ENCODE data around the gene MROH9. TPM values are rescaled to one million over a fixed set of nuclear protein-coding genes. Genes with fewer than 3 reads are reported as not detected.

Gene MROH9
- total RNA-seq, 1 donor from 2014 or later, result not detected

DNA sequence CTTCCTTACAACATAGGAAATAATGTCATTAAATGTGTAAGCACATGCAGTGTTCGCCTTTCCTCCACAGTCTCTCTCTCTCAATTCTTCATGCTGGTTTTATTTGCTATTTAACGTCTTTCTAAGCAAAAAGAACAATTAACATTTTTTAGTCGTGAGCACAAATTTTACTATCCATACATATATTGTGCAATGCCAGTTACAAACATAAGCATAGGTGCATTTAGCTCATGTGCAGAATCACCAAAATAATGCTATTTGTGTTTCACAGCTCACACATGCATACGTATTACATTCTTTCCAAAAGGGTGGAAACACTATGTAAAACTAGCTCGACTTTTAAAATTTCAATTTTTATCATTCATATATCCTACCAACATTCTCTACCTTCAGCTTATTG lies 52.1 kb downstream of the MROH9 start:
- no peaks in the 10 kb centered on the region for H3K9me3 Mint-ChIP-seq
- no peak overlapping the region for H3K27ac Mint-ChIP-seq
- ChIA-PET POLR2A (no interaction called here), CTCF (no interaction called here)
- ATAC-seq (ENCODE audit: low read depth) (no peak), DNase-seq (no peak)
- H3K4me3 Mint-ChIP-seq, result no peak overlapping the region
- intact Hi-C loops (cut with micrococcal nuclease), result no loop called here
- H3K27me3 Mint-ChIP-seq, result no peaks in the 10 kb centered on the region
- TF ChIP-seq, protein P1, sequence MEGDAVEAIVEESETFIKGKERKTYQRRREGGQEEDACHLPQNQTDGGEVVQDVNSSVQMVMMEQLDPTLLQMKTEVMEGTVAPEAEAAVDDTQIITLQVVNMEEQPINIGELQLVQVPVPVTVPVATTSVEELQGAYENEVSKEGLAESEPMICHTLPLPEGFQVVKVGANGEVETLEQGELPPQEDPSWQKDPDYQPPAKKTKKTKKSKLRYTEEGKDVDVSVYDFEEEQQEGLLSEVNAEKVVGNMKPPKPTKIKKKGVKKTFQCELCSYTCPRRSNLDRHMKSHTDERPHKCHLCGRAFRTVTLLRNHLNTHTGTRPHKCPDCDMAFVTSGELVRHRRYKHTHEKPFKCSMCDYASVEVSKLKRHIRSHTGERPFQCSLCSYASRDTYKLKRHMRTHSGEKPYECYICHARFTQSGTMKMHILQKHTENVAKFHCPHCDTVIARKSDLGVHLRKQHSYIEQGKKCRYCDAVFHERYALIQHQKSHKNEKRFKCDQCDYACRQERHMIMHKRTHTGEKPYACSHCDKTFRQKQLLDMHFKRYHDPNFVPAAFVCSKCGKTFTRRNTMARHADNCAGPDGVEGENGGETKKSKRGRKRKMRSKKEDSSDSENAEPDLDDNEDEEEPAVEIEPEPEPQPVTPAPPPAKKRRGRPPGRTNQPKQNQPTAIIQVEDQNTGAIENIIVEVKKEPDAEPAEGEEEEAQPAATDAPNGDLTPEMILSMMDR (IDR thresholded peaks at IDR 0.05), result no peak
- H3K4me1 Mint-ChIP-seq, result no peaks in the 10 kb centered on the region
- H3K36me3 Mint-ChIP-seq (ENCODE audit: low read depth), result no peaks in the 10 kb centered on the region

DNA sequence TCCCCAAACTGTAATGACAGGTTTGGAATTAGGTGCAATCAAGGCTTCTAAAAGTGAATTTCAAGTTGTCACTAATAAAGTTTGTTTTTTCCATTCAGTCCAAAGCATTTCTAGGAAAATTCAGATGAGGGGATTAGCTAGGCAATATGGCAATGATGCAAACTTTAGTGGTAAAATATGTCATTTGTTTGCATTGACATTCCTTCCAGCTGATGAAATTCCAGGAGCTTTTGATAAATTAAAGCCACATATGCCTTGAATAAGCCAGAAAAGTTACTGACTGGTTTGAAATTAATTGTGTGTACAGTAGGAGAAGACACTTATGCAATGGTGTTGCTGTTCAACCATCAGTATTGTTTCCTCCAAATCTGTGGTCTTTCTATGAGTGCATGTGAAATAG lies 57.8 kb downstream of the MROH9 start:
- TF ChIP-seq, protein P1 (IDR thresholded peaks at IDR 0.05), result no peak
- intact Hi-C loops (cut with micrococcal nuclease), result no loop called here
- ChIA-PET CTCF (no interaction called here), POLR2A (no interaction called here)
- H3K4me1 Mint-ChIP-seq, result no peaks in the 10 kb centered on the region
- DNase-seq (no peak), ATAC-seq (ENCODE audit: low read depth) (no peak)
- no peak overlapping the region for H3K27ac Mint-ChIP-seq
- no peaks in the 10 kb centered on the region for H3K9me3 Mint-ChIP-seq
- no peaks in the 10 kb centered on the region for H3K27me3 Mint-ChIP-seq
- H3K4me3 Mint-ChIP-seq, result no peak overlapping the region
- no peaks in the 10 kb centered on the region for H3K36me3 Mint-ChIP-seq (ENCODE audit: low read depth)

DNA sequence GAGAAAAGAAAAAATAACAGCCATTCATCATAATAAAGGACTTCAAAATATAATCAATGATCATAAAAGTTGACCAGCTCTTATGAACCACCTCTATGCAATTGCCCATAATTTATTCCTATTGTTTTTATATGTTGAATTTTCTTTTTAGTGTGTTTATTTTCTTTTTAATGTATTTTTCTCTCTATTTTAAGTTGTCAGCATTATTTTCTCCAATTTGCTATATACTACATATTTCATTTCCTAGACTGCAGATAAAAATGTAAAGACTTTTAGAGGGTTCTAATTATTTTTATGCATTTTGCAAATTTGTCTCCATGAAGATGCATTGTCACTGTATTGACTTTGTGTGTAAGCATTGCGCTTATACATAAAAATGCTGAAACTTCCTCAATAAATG lies 58.4 kb downstream of the MROH9 start:
- H3K4me3 Mint-ChIP-seq, result no peak overlapping the region
- ATAC-seq (ENCODE audit: low read depth), result no peak
- no peak for DNase-seq
- no peaks in the 10 kb centered on the region for H3K27me3 Mint-ChIP-seq
- H3K27ac Mint-ChIP-seq, result no peak overlapping the region
- POLR2A ChIA-PET, result no interaction called here
- TF ChIP-seq, protein P1 (IDR thresholded peaks at IDR 0.05), result no peak
- intact Hi-C loops (cut with micrococcal nuclease), result no loop called here
- CTCF ChIA-PET, result no interaction called here
- no peaks in the 10 kb centered on the region for H3K9me3 Mint-ChIP-seq
- H3K36me3 Mint-ChIP-seq (ENCODE audit: low read depth), result no peaks in the 10 kb centered on the region
- no peaks in the 10 kb centered on the region for H3K4me1 Mint-ChIP-seq

DNA sequence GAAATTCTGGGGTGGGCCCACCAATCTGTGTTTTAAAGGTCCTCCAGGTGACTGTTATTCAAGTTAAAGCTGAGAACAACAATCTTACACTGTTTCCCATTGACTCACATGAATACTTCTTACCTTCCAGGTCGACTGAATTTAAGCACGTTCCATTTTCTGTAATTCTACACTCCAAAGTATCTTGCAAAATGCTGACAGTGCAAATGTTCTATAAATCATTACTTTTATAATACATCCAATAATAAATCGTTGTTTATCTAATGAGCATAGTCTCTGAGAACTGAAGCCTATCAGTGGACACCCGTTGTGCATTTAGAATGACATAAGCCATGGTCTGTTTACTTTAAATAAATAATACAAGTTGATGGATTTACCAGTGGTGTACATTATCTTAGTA lies 79.5 kb downstream of the MROH9 start:
- Mint-ChIP-seq H3K9me3 (no peaks in the 10 kb centered on the region), H3K4me3 (no peak overlapping the region), H3K27ac (no peak overlapping the region), H3K4me1 (no peaks in the 10 kb centered on the region), H3K27me3 (no peaks in the 10 kb centered on the region), H3K36me3 (ENCODE audit: low read depth) (no peaks in the 10 kb centered on the region)
- ChIA-PET POLR2A (no interaction called here), CTCF (no interaction called here)
- TF ChIP-seq, protein P1 (IDR thresholded peaks at IDR 0.05), result no peak
- ATAC-seq (ENCODE audit: low read depth), result no peak
- intact Hi-C loops (cut with micrococcal nuclease), result no loop called here
- DNase-seq, result no peak

DNA sequence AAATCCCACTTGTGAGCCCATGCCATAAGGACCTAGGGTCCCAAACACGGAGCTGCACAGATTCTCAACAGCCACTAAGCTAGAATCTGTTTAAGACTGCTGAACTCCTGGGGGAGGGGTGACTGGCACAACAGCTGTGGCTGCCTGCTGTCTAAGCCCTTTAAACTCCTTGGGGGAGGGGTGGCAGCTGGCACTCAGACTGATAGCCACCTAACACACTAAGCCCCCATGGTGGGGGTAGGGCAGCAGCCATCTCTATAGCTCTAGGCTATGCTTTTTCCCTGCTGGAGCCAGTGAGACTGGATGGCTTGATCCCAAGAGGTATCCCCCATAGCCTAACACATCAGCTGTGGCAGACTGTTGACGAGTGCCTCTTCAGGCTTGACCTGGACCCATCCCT lies 82.1 kb downstream of the MROH9 start:
- no peaks in the 10 kb centered on the region for H3K36me3 Mint-ChIP-seq (ENCODE audit: low read depth)
- CTCF ChIA-PET, result no interaction called here
- no peak overlapping the region for H3K27ac Mint-ChIP-seq
- ATAC-seq (ENCODE audit: low read depth), result no peak
- intact Hi-C loops (cut with micrococcal nuclease), result no loop called here
- POLR2A ChIA-PET, result no interaction called here
- no peaks in the 10 kb centered on the region for H3K4me1 Mint-ChIP-seq
- TF ChIP-seq, protein P1 (IDR thresholded peaks at IDR 0.05), result no peak
- DNase-seq, result no peak
- no peaks in the 10 kb centered on the region for H3K27me3 Mint-ChIP-seq
- H3K9me3 Mint-ChIP-seq, result peaks cover 9% of the 10 kb centered on the region
- H3K4me3 Mint-ChIP-seq, result no peak overlapping the region
